Activated CD8-positive, alpha-beta T cell treated with anti-CD3 and anti-CD28 coated beads for 36 hours (primary cell): ENCODE results near the gene ARMC10. TPM values are rescaled to one million over a fixed set of nuclear protein-coding genes. Genes with fewer than 3 reads are reported as not detected.

Experiments
- ATAC-seq: fragments of 200-7000 bp; cut with Tn5 transposase; one replicate; pipeline ENCODE4 v1.10.0; 2021; ENCODE audit warnings: mild to moderate bottlenecking, moderate library complexity
- CTCF ChIA-PET: fragments of 350-600 bp; sonication (Branson Sonifier 250); formaldehyde crosslinking; loops from one replicate; lab custom pipeline; 2021; ENCODE audit warnings: antibody characterized with exemption; lab: Charles Lee
- POLR2A ChIA-PET: fragments of 350-600 bp; sonication (Branson Sonifier 250); formaldehyde crosslinking; loops from one replicate; lab custom pipeline; 2021; ENCODE audit warnings: antibody characterized with exemption; lab: Charles Lee
- DNase-seq: peaks from one replicate; pipeline ENCODE4 v3.0.0-alpha.2; 2020
- H3K27ac Mint-ChIP-seq: one replicate; pipeline ENCODE4 v1.8.0; 2021; ENCODE audit warnings: mild to moderate bottlenecking, mixed read lengths
- H3K27me3 Mint-ChIP-seq: one replicate; pipeline ENCODE4 v1.8.0; 2021; ENCODE audit warnings: mixed read lengths
- H3K36me3 Mint-ChIP-seq: one replicate; pipeline ENCODE4 v1.8.0; 2021; ENCODE audit warnings: low read depth, mixed read lengths
- H3K4me1 Mint-ChIP-seq: one replicate; pipeline ENCODE4 v1.8.0; 2021; ENCODE audit warnings: low read depth, mixed read lengths
- H3K4me3 Mint-ChIP-seq: one replicate; pipeline ENCODE4 v1.8.0; 2021; ENCODE audit warnings: mild to moderate bottlenecking, moderate library complexity, mixed read lengths
- H3K9me3 Mint-ChIP-seq: one replicate; pipeline ENCODE4 v1.8.0; 2021; ENCODE audit warnings: mixed read lengths
- CTCF ChIP-seq: fragments of 200-600 bp; IDR thresholded peaks from one replicate; pipeline ENCODE4 v1.8.0; 2022; ENCODE audit warnings: antibody characterized with exemption, mild to moderate bottlenecking
- intact Hi-C: fragments of 100-400 bp; cut with micrococcal nuclease; formaldehyde crosslinking; loops from one replicate; pipeline ENCODE4 v1.10.0; 2022
- total RNA-seq, 2 experiments: library from RNA; stranded (reverse); gene quantifications; one replicate each; pipeline ENCODE4 v1.2.3, GENCODE V29; 2021

Gene ARMC10
- total RNA-seq, 2 experiments from 2014 or later: 37.6 to 44.0 TPM

- Mint-ChIP-seq H3K27me3 (no peaks in the 10 kb centered on the region), H3K9me3 (no peaks in the 10 kb centered on the region), H3K4me1 (peaks cover 20% of the 10 kb centered on the region), H3K36me3 (peaks cover 6% of the 10 kb centered on the region), H3K27ac (no peak overlapping the region), H3K4me3 (no peak overlapping the region)
- ATAC-seq (no peak), DNase-seq (no peak)
- TF ChIP-seq CTCF: no peak
- CTCF ChIA-PET: interaction anchor here (1.2 kb wide), 1 partner anchor 9 kb away, joined by 4 read pairs; no protein-coding TSS in a partner anchor
- intact Hi-C loops: no loop called here
- POLR2A ChIA-PET: no interaction called here
Measured at GRCh38 chr7:103071000-103071399, 3.9 kb upstream of the ARMC10 start.

- ATAC-seq: no peak
- TF ChIP-seq CTCF: no peak
- H3K4me3 Mint-ChIP-seq: peak overlapping the region; percentile 77
- H3K4me1 Mint-ChIP-seq: peaks cover 42% of the 10 kb centered on the region
- POLR2A ChIA-PET: interaction anchor here (0.7 to 2.4 kb wide), 4 partner anchors 9 to 325 kb away, joined by 3 to 10 read pairs (median 6); partner anchors contain the start of gene FAM185A
- H3K27ac Mint-ChIP-seq: peak overlapping the region; percentile 83
- no peaks in the 10 kb centered on the region for H3K27me3 Mint-ChIP-seq
- peaks cover 23% of the 10 kb centered on the region for H3K36me3 Mint-ChIP-seq
- intact Hi-C loops: no loop called here
- no peak for DNase-seq
- CTCF ChIA-PET: interaction anchor here (1.1 to 2.6 kb wide), 3 partner anchors 8 to 19 kb away, joined by 3 to 8 read pairs (median 4); no protein-coding TSS in a partner anchor
- H3K9me3 Mint-ChIP-seq: no peaks in the 10 kb centered on the region
Measured at GRCh38 chr7:103073989-103074518, 886 bp upstream of the ARMC10 start.

- POLR2A ChIA-PET: interaction anchor here (1.0 to 2.4 kb wide), 6 partner anchors 9 to 327 kb away, joined by 3 to 15 read pairs (median 6); partner anchors contain the start of genes FAM185A and NAPEPLD
- DNase-seq: peak; percentile 94
- no peak for TF ChIP-seq CTCF
- ATAC-seq: peak; percentile 84
- peak overlapping the region; percentile 94 for H3K4me3 Mint-ChIP-seq
- H3K4me1 Mint-ChIP-seq: peaks cover 47% of the 10 kb centered on the region
- H3K36me3 Mint-ChIP-seq: peaks cover 25% of the 10 kb centered on the region
- H3K27ac Mint-ChIP-seq: peak overlapping the region; percentile 97
- no peaks in the 10 kb centered on the region for H3K9me3 Mint-ChIP-seq
- intact Hi-C loops: loop anchor here (5.0 kb wide), 1 partner anchor 72 kb away; the partner anchor contains the start of gene NAPEPLD
- CTCF ChIA-PET: interaction anchor here (0.7 to 2.6 kb wide), 13 partner anchors 9 to 317 kb away, joined by 3 to 8 read pairs (median 4); no protein-coding TSS in a partner anchor
- no peaks in the 10 kb centered on the region for H3K27me3 Mint-ChIP-seq
Measured at GRCh38 chr7:103075337-103075918, 488 bp downstream of the ARMC10 start.

- CTCF ChIA-PET: interaction anchor here (1.3 to 1.8 kb wide), 3 partner anchors 11 to 54 kb away, joined by 3 to 4 read pairs (median 4); no protein-coding TSS in a partner anchor
- intact Hi-C loops: loop anchor here (5.0 kb wide), 1 partner anchor 71 kb away; the partner anchor contains the start of gene NAPEPLD
- H3K9me3 Mint-ChIP-seq: no peaks in the 10 kb centered on the region
- ATAC-seq (no peak), DNase-seq (no peak)
- peaks cover 25% of the 10 kb centered on the region for H3K36me3 Mint-ChIP-seq
- no peaks in the 10 kb centered on the region for H3K27me3 Mint-ChIP-seq
- peak overlapping the region; percentile 94 for H3K4me3 Mint-ChIP-seq
- POLR2A ChIA-PET: interaction anchor here (1.0 kb wide), 1 partner anchor 72 kb away, joined by 4 read pairs; the partner anchor contains the start of gene NAPEPLD
- peaks cover 48% of the 10 kb centered on the region for H3K4me1 Mint-ChIP-seq
- no peak for TF ChIP-seq CTCF
- no peak overlapping the region for H3K27ac Mint-ChIP-seq
Measured at GRCh38 chr7:103076764-103077163, 1.8 kb downstream of the ARMC10 start.
